HCT116 (cell line): ENCODE measurements around the gene TYW1B. TPM values are rescaled to one million over a fixed set of nuclear protein-coding genes. Genes with fewer than 3 reads are reported as not detected.
"Not testable (repeated sequence)": the region's sequence is repeated elsewhere in the genome, so short reads cannot be mapped to it uniquely, and the experiment has no call there.

Experiments
- ATAC-seq: fragments of 200-7000 bp; cut with Tn5 transposase; 2 replicates; pipeline ENCODE4 v1.9.1; 2020; ENCODE audit warnings: mild to moderate bottlenecking, moderate library complexity
- BruUV-seq: library from RNA; stranded (reverse); fragments of 400-500 nt; replicated peaks from 2 replicates; lab custom pipeline; 2021; lab: Mats Ljungman, UMichigan
- CTCF ChIA-PET: fragments of 300-600 bp; sonication (Branson Sonifier 250); formaldehyde crosslinking; loops from one replicate; lab custom pipeline; 2021; ENCODE audit warnings: antibody characterized with exemption; lab: Charles Lee
- POLR2A ChIA-PET: fragments of 300-600, 350-600 bp; sonication (Branson Sonifier 250); formaldehyde crosslinking; loops from one replicate; lab custom pipeline; 2021; ENCODE audit warnings: antibody characterized with exemption; lab: Charles Lee
- RAD21 ChIA-PET, 2 experiments: fragments of 300-600 bp; sonication (Branson Sonifier 250); formaldehyde crosslinking; loops; one replicate each; lab custom pipeline; 2023; ENCODE audit warnings: low total read pairs in 2 of 2; ENCODE audit not compliant: uncharacterized antibody in 2 of 2, unreplicated experiment in 2 of 2, low non-redundant PET in 1 of 2; lab: Charles Lee
- DNase-seq: peaks from one replicate; pipeline ENCODE4 v3.0.0-alpha.2; 2010; ENCODE audit warnings: low read depth, low spot score
- H2AFZ ChIP-seq: fragments of 200-600 bp; shearing (Covaris generic), sonication (generic); 2 replicates; pipeline ENCODE4 v1.6.1; 2017; ENCODE audit warnings: low read depth, mixed run types, mixed read lengths, antibody characterized with exemption, low read length; ENCODE audit not compliant: poor library complexity, severe bottlenecking
- H3K27ac ChIP-seq: 2 replicates; pipeline ENCODE4 v1.5.1; 2012; ENCODE audit warnings: low read depth, low read length
- H3K27me3 ChIP-seq: fragments of 200-600 bp; sonication (generic); 2 replicates; pipeline ENCODE4 v1.6.1; 2016; ENCODE audit warnings: mixed run types, low read length, mixed read lengths; ENCODE audit not compliant: insufficient read depth
- H3K36me3 ChIP-seq, 2 experiments: fragments of 200-500 bp in 1 of 2; fragments of 200-600 bp in 1 of 2; sonication (Bioruptor generic) in 1 of 2; sonication (generic) in 1 of 2; 2 replicates each; pipeline versions ENCODE4 v1.5.1 to v1.6.1; 2014 to 2016; ENCODE audit warnings: low read length in 2 of 2, inconsistent platforms in 1 of 2, mixed read lengths in 1 of 2, mixed run types in 1 of 2; ENCODE audit not compliant: insufficient read depth in 2 of 2, control insufficient read depth in 1 of 2
- H3K4me1 ChIP-seq, 2 experiments: fragments of 200-600 bp in 1 of 2; sonication (generic) in 1 of 2; 2 replicates each; pipeline versions ENCODE4 v1.5.1 to v1.6.1; 2012 to 2017; ENCODE audit warnings: low read length in 2 of 2, inconsistent platforms in 1 of 2, mild to moderate bottlenecking in 1 of 2, mixed read lengths in 1 of 2, mixed run types in 1 of 2, moderate library complexity in 1 of 2; ENCODE audit not compliant: insufficient read depth in 2 of 2, control insufficient read depth in 1 of 2
- H3K4me2 ChIP-seq: fragments of 200-600 bp; sonication (generic); 2 replicates; pipeline ENCODE4 v1.6.1; 2017; ENCODE audit warnings: mixed run types, low read length, mixed read lengths
- H3K4me3 ChIP-seq, 2 experiments: fragments of 200-600 bp in 1 of 2; sonication (generic) in 1 of 2; replicated peaks in 1 of 2; 2 replicates each; pipeline ENCODE4 v1.5.1; 2011 to 2016; ENCODE audit warnings: low read length in 2 of 2, control low read depth in 1 of 2, low read depth in 1 of 2, mild to moderate bottlenecking in 1 of 2, mixed read lengths in 1 of 2, mixed run types in 1 of 2
- H3K79me2 ChIP-seq: fragments of 200-600 bp; sonication (generic); 2 replicates; pipeline ENCODE4 v1.6.1; 2017; ENCODE audit warnings: mild to moderate bottlenecking, mixed run types, low read length, moderate library complexity, mixed read lengths; ENCODE audit not compliant: insufficient read depth
- H3K9ac ChIP-seq: fragments of 200-600 bp; sonication (generic); 2 replicates; pipeline ENCODE4 v1.6.1; 2016; ENCODE audit warnings: low read length, mixed read lengths
- H3K9me2 ChIP-seq: fragments of 200-600 bp; sonication (generic), shearing (Covaris generic); 2 replicates; pipeline ENCODE4 v1.6.1; 2017; ENCODE audit warnings: mixed run types, mild to moderate bottlenecking, moderate library complexity; ENCODE audit not compliant: insufficient read depth
- H3K9me3 ChIP-seq, 2 experiments: fragments of 200-500 bp in 1 of 2; fragments of 200-600 bp in 1 of 2; sonication (Bioruptor generic) in 1 of 2; sonication (generic) in 1 of 2; 2 replicates each; pipeline ENCODE4 v1.6.1; 2014 to 2017; ENCODE audit warnings: low read length in 2 of 2, mixed read lengths in 2 of 2, inconsistent platforms in 1 of 2, low read depth in 1 of 2, mild to moderate bottlenecking in 1 of 2, mixed run types in 1 of 2, moderate library complexity in 1 of 2; ENCODE audit not compliant: control insufficient read depth in 1 of 2, insufficient read depth in 1 of 2
- H4K20me1 ChIP-seq: fragments of 200-600 bp; sonication (generic), shearing (Covaris generic); 2 replicates; pipeline ENCODE4 v1.6.1; 2017; ENCODE audit warnings: mixed run types, mild to moderate bottlenecking, moderate library complexity; ENCODE audit not compliant: insufficient read depth
- CEBPB ChIP-seq: IDR thresholded peaks from 2 replicates; pipeline ENCODE4 v1.6.1; 2012; ENCODE audit warnings: low read depth
- EZH2phosphoT487 ChIP-seq: fragments of 200-600 bp; IDR thresholded peaks from 2 replicates; pipeline ENCODE4 v1.6.1; 2018; ENCODE audit warnings: antibody characterized with exemption, borderline replicate concordance
- POLR2AphosphoS5 ChIP-seq: IDR thresholded peaks from 2 replicates; pipeline ENCODE4 v1.6.1; 2011; ENCODE audit warnings: mild to moderate bottlenecking, low read depth, low read length, moderate library complexity
- ZBTB33 ChIP-seq: IDR thresholded peaks from 2 replicates; pipeline ENCODE4 v1.6.1; 2011; ENCODE audit warnings: mild to moderate bottlenecking, low read length, moderate library complexity; ENCODE audit not compliant: insufficient replicate concordance; ENCODE audit errors: extremely low read depth
- intact Hi-C: fragments of 100-400 bp; cut with micrococcal nuclease; formaldehyde crosslinking; loops from 2 replicates; pipeline ENCODE4 v1.10.0; 2022
- total RNA-seq: library from RNA; stranded (reverse); gene quantifications from one replicate; pipeline ENCODE4 v1.2.1, GENCODE V29; 2021; ENCODE audit not compliant: unreplicated experiment

Gene TYW1B
- total RNA-seq, 1 experiment from 2014 or later: 2.4 TPM

- no peaks in the 10 kb centered on the region for H3K79me2 ChIP-seq
- DNase-seq (no peak), ATAC-seq (no peak)
- CTCF ChIA-PET: no interaction called here
- H3K9me3 ChIP-seq: no peaks in the 10 kb centered on the region
- H3K4me2 ChIP-seq: no peak overlapping the region
- no peaks in the 10 kb centered on the region for H3K36me3 ChIP-seq
- no peak overlapping the region for H3K9ac ChIP-seq
- no peak for TF ChIP-seq POLR2AphosphoS5
- no peak for TF ChIP-seq CEBPB
- TF ChIP-seq EZH2phosphoT487: no peak
- TF ChIP-seq ZBTB33: no peak
- POLR2A ChIA-PET: no interaction called here
- no TSS peak for BruUV-seq
- no peak overlapping the region for H2AFZ ChIP-seq
- intact Hi-C loops: no loop called here
- no peak overlapping the region for H3K27ac ChIP-seq
- RAD21 ChIA-PET: no interaction called here
- no peaks in the 10 kb centered on the region for H4K20me1 ChIP-seq
- no peaks in the 10 kb centered on the region for H3K9me2 ChIP-seq
- H3K27me3 ChIP-seq: no peaks in the 10 kb centered on the region
- H3K4me1 ChIP-seq: no peaks in the 10 kb centered on the region
- H3K4me3 ChIP-seq: no peak overlapping the region
Observed at GRCh38 chr7:72785166-72785955, 42.6 kb downstream of the TYW1B start.

- H3K9me2 ChIP-seq, POLR2A ChIA-PET, H3K79me2 ChIP-seq, H3K4me3 ChIP-seq, H2AFZ ChIP-seq, DNase-seq, H4K20me1 ChIP-seq, CTCF ChIA-PET, H3K36me3 ChIP-seq, H3K9me3 ChIP-seq, RAD21 ChIA-PET, H3K4me2 ChIP-seq, H3K27me3 ChIP-seq, H3K27ac ChIP-seq, BruUV-seq, H3K9ac ChIP-seq, H3K4me1 ChIP-seq, intact Hi-C loops: not testable (repeated sequence)
- 0 out of 2 replicates have a peak, but pooled peaks have one; percentile 46 for ATAC-seq
Observed at GRCh38 chr7:72783601-72784370, 44.2 kb downstream of the TYW1B start.
